IMR-90 (cell line): ENCODE data around the gene TMUB1. TPM values are rescaled to one million over a fixed set of nuclear protein-coding genes. Genes with fewer than 3 reads are reported as not detected.

Source experiments
- ATAC-seq: fragments of 200-7000 bp; cut with Tn5 transposase; 2 replicates; pipeline ENCODE4 v1.9.1; 2020; ENCODE audit warnings: low read depth, mild to moderate bottlenecking, moderate library complexity
- BruUV-seq: library from RNA; stranded (reverse); fragments of 400-500 nt; replicated peaks from 2 replicates; lab custom pipeline; 2021; lab: Mats Ljungman, UMichigan
- CTCF ChIA-PET: fragments of 300-600 bp; formaldehyde crosslinking; extraction: SDS; loops from one replicate; lab custom pipeline; 2021; ENCODE audit warnings: antibody characterized with exemption; lab: Yijun Ruan, JAX
- POLR2A ChIA-PET: fragments of 300-600 bp; sonication (Branson Sonifier 250); formaldehyde crosslinking; loops from one replicate; lab custom pipeline; 2022; ENCODE audit warnings: antibody characterized with exemption; ENCODE audit not compliant: unreplicated experiment; lab: Charles Lee
- DNase-seq: peaks from one replicate; pipeline ENCODE4 v3.0.0; 2013
- H2AFZ ChIP-seq: replicated peaks from 2 replicates; pipeline ENCODE3; 2013; ENCODE audit warnings: low read length, mild to moderate bottlenecking; ENCODE audit not compliant: poor library complexity
- H2AK5ac ChIP-seq: 2 replicates; pipeline ENCODE4 v1.6.1; 2013; ENCODE audit warnings: low read depth, low read length, inconsistent platforms
- H2AK9ac ChIP-seq: replicated peaks from 2 replicates; pipeline ENCODE3; 2013; ENCODE audit warnings: mild to moderate bottlenecking, low read depth, low read length, moderate library complexity; ENCODE audit not compliant: poor library complexity
- H2BK120ac ChIP-seq: 2 replicates; pipeline ENCODE4 v1.6.1; 2013; ENCODE audit warnings: low read depth, low read length, inconsistent platforms
- H2BK15ac ChIP-seq: 3 replicates; pipeline ENCODE4 v1.6.1; 2013; ENCODE audit warnings: low read depth, low read length, inconsistent platforms
- H2BK20ac ChIP-seq: 2 replicates; pipeline ENCODE4 v1.6.1; 2013; ENCODE audit warnings: low read depth, mild to moderate bottlenecking, inconsistent platforms, low read length, moderate library complexity
- H2BK5ac ChIP-seq: 2 replicates; pipeline ENCODE4 v1.6.1; 2013; ENCODE audit warnings: mild to moderate bottlenecking, low read depth, low read length, inconsistent platforms; ENCODE audit not compliant: poor library complexity, severe bottlenecking
- H3K14ac ChIP-seq: replicated peaks from 2 replicates; pipeline ENCODE4 v1.6.1; 2013; ENCODE audit warnings: low read depth, low read length, inconsistent platforms
- H3K18ac ChIP-seq: 2 replicates; pipeline ENCODE4 v1.6.1; 2013; ENCODE audit warnings: low read depth, low read length, control low read depth
- H3K23ac ChIP-seq: 2 replicates; pipeline ENCODE4 v1.6.1; 2013; ENCODE audit warnings: low read depth, low read length, inconsistent platforms
- H3K27ac ChIP-seq: 2 replicates; pipeline ENCODE4 v1.5.1; 2013; ENCODE audit warnings: mild to moderate bottlenecking, control low read depth, low read length; ENCODE audit not compliant: insufficient read depth
- H3K27me3 ChIP-seq: 2 replicates; pipeline ENCODE4 v1.6.1; 2013; ENCODE audit warnings: low read length; ENCODE audit not compliant: control insufficient read depth, insufficient read depth
- H3K36me3 ChIP-seq: 2 replicates; pipeline ENCODE4 v1.6.1; 2013; ENCODE audit warnings: low read length, mixed read lengths; ENCODE audit not compliant: control insufficient read depth, insufficient read depth
- H3K4ac ChIP-seq: 2 replicates; pipeline ENCODE4 v1.6.1; 2013; ENCODE audit warnings: low read depth, low read length, inconsistent platforms
- H3K4me1 ChIP-seq: 2 replicates; pipeline ENCODE4 v1.6.1; 2013; ENCODE audit warnings: low read length, mixed read lengths; ENCODE audit not compliant: control insufficient read depth, insufficient read depth
- H3K4me2 ChIP-seq: 2 replicates; pipeline ENCODE4 v1.6.1; 2013; ENCODE audit warnings: low read depth, mild to moderate bottlenecking, control low read depth, low read length, moderate library complexity
- H3K4me3 ChIP-seq: 2 replicates; pipeline ENCODE4 v1.5.1; 2013; ENCODE audit warnings: low read depth, mild to moderate bottlenecking, control low read depth, low read length, moderate library complexity; ENCODE audit not compliant: insufficient read depth
- H3K56ac ChIP-seq: 2 replicates; pipeline ENCODE4 v1.6.1; 2013; ENCODE audit warnings: low read length, inconsistent platforms; ENCODE audit not compliant: insufficient read depth; ENCODE audit errors: extremely low read depth
- H3K79me1 ChIP-seq, 2 experiments: 2 replicates each; pipeline ENCODE4 v1.6.1; 2013; ENCODE audit warnings: low read length in 2 of 2, inconsistent platforms in 1 of 2, low read depth in 1 of 2
- H3K9ac ChIP-seq: 2 replicates; pipeline ENCODE4 v1.6.1; 2013; ENCODE audit warnings: low read depth, low read length, control low read depth
- H3K9me1 ChIP-seq: 2 replicates; pipeline ENCODE4 v1.6.1; 2013; ENCODE audit warnings: low read length, inconsistent platforms; ENCODE audit not compliant: insufficient read depth
- H3K9me3 ChIP-seq: 2 replicates; pipeline ENCODE4 v1.6.1; 2013; ENCODE audit warnings: low read length; ENCODE audit not compliant: control insufficient read depth, insufficient read depth
- H4K20me1 ChIP-seq: 2 replicates; pipeline ENCODE4 v1.6.1; 2013; ENCODE audit warnings: low read length, inconsistent platforms; ENCODE audit not compliant: insufficient read depth
- H4K5ac ChIP-seq: 2 replicates; pipeline ENCODE4 v1.6.1; 2013; ENCODE audit warnings: mild to moderate bottlenecking, low read depth, low read length, control low read depth
- H4K8ac ChIP-seq, 2 experiments: 2 replicates each; pipeline ENCODE4 v1.6.1; 2013; ENCODE audit warnings: low read depth in 2 of 2, low read length in 2 of 2, control low read depth in 1 of 2, inconsistent platforms in 1 of 2
- H4K91ac ChIP-seq: 2 replicates; pipeline ENCODE4 v1.6.1; 2013; ENCODE audit warnings: low read depth, low read length, inconsistent platforms; ENCODE audit not compliant: insufficient read depth
- BHLHE40 ChIP-seq: fragments of 150-350 bp; IDR thresholded peaks from 2 replicates; pipeline ENCODE4 v1.6.1; 2016; ENCODE audit warnings: mild to moderate bottlenecking, low read depth, low read length
- CHD1 ChIP-seq: IDR thresholded peaks from 2 replicates; pipeline ENCODE4 v1.6.1; 2012; ENCODE audit warnings: low read depth, low read length, improper control_type of control experiment
- ELK1 ChIP-seq: fragments of 150-350 bp; IDR thresholded peaks from 2 replicates; pipeline ENCODE4 v1.6.1; 2016; ENCODE audit warnings: low read depth, mild to moderate bottlenecking, low read length, moderate library complexity, borderline replicate concordance
- FOS ChIP-seq: fragments of 150-350 bp; IDR thresholded peaks from 2 replicates; pipeline ENCODE4 v1.6.1; 2016; ENCODE audit warnings: low read depth, low read length
- MAFK ChIP-seq: IDR thresholded peaks from 2 replicates; pipeline ENCODE4 v1.6.1; 2012; ENCODE audit warnings: low read depth, low read length, improper control_type of control experiment
- MXI1 ChIP-seq: IDR thresholded peaks from 2 replicates; pipeline ENCODE4 v1.6.1; 2012; ENCODE audit warnings: low read depth, mild to moderate bottlenecking, low read length, moderate library complexity, borderline replicate concordance
- POLR2A ChIP-seq: IDR thresholded peaks from 2 replicates; pipeline ENCODE4 v1.6.1; 2012; ENCODE audit warnings: mild to moderate bottlenecking, low read depth, low read length
- RAD21 ChIP-seq: IDR thresholded peaks from 2 replicates; pipeline ENCODE4 v1.6.1; 2012; ENCODE audit warnings: low read length, improper control_type of control experiment
- RCOR1 ChIP-seq: IDR thresholded peaks from 2 replicates; pipeline ENCODE4 v1.6.1; 2012; ENCODE audit warnings: mild to moderate bottlenecking, low read length, improper control_type of control experiment; ENCODE audit not compliant: insufficient replicate concordance
- RFX5 ChIP-seq: IDR thresholded peaks from 2 replicates; pipeline ENCODE4 v1.8.0; 2012; ENCODE audit warnings: low read depth, mild to moderate bottlenecking, low read length, moderate library complexity
- SMC3 ChIP-seq: fragments of 150-350 bp; IDR thresholded peaks from 2 replicates; pipeline ENCODE4 v1.6.1; 2016; ENCODE audit warnings: low read depth, mild to moderate bottlenecking, antibody characterized with exemption, low read length, moderate library complexity
- WGBS, 2 experiments: methylation state at CpG; one replicate each; pipeline versions ENCODE4 v1.1.5 to v1.1.7; 2013; ENCODE audit warnings: missing lambda C conversion rate in 2 of 2; ENCODE audit not compliant: insufficient read length in 1 of 2; ENCODE audit errors: extremely low coverage in 2 of 2; 5-methylcytosine and 5-hydroxymethylcytosine counted together
- dilution Hi-C: fragments of 300-500 bp; cut with HindIII; formaldehyde crosslinking; loops from one replicate; pipeline ENCODE4 v1.14.3; 2018; ENCODE audit warnings: low sequenced_read_pairs; ENCODE audit not compliant: unreplicated experiment
- in situ Hi-C: fragments of 300-500 bp; cut with MboI; formaldehyde crosslinking; loops from 3 replicates; pipeline ENCODE4 v1.14.3; 2019; ENCODE audit warnings: low sequenced_read_pairs, inconsistent platforms, mixed read lengths
- intact Hi-C: fragments of 100-400 bp; cut with micrococcal nuclease; formaldehyde crosslinking; loops from 2 replicates; pipeline ENCODE4 v1.10.0; 2022
- polyA plus RNA-seq, 3 experiments: library from polyadenylated mRNA; depleted of rRNA; stranded (reverse); fragments of >200 nt; gene quantifications; 2 replicates each; pipeline ENCODE4 v1.2.3, GENCODE V29; 2012; ENCODE audit warnings: low replicate concordance in 1 of 3
- total RNA-seq: library from RNA; depleted of rRNA; stranded (reverse); fragments of >200 nt; gene quantifications from 2 replicates; pipeline ENCODE4 v1.2.3, GENCODE V29; 2012
- TF ChIP-seq, protein P1 (sequence below): conservative IDR thresholded peaks from 2 replicates; pipeline ENCODE4 v1.5.1; 2012; ENCODE audit warnings: mild to moderate bottlenecking, low read depth, low read length, improper control_type of control experiment
- TF ChIP-seq, protein P2 (sequence below): fragments of 150-350 bp; IDR thresholded peaks from 2 replicates; pipeline ENCODE4 v1.6.1; 2017; ENCODE audit warnings: mild to moderate bottlenecking, antibody characterized with exemption, low read length, low read depth

TMUB1 gene
- total and polyA plus RNA-seq, 2 of the 4 experiments (the other 2 are of a cell fraction) = 6.8 to 29.8 TPM

GRCh38 chr7:151068069-151068773 lies 15.1 kb downstream of the TMUB1 start:
- Histone ChIP-seq H4K20me1 (peaks cover 14% of the 10 kb centered on the region), H4K5ac (no peak overlapping the region), H3K14ac (no peak overlapping the region; the same call in 1 of the 2 replicates), H3K9me3 (no peaks in the 10 kb centered on the region), H3K4me1 (peaks cover 9% of the 10 kb centered on the region), H3K27ac (peak overlapping the region; percentile 17; the same call in 1 of the 2 replicates), H3K9me1 (peaks cover 4% of the 10 kb centered on the region; the same call in 1 of the 2 replicates), H3K18ac (no peak overlapping the region), H3K9ac (no peak overlapping the region), H4K8ac (0 out of 4 replicates have a peak overlapping the region, but pooled peaks of 1 of the 2 experiments have one; percentile 2), H3K79me1 (peaks cover 13 to 36% of the 10 kb centered on the region in 2 experiments), H2AFZ (no peak overlapping the region), H2AK9ac (no peak overlapping the region), H2BK120ac (no peak overlapping the region), H4K91ac (peak overlapping the region; percentile 17; the same call in 1 of the 2 replicates), H3K27me3 (no peaks in the 10 kb centered on the region), H3K4ac (peak overlapping the region; percentile 11; the same call in 1 of the 2 replicates), H3K4me3 (no peak overlapping the region), H2AK5ac (no peak overlapping the region), H2BK20ac (no peak overlapping the region), H3K36me3 (peaks cover 77% of the 10 kb centered on the region), H2BK15ac (no peak overlapping the region), H3K56ac (no peak overlapping the region), H3K23ac (no peak overlapping the region), H2BK5ac (peak overlapping the region; percentile 23), H3K4me2 (no peak overlapping the region)
- ATAC-seq (peak; percentile 79), DNase-seq (peak; percentile 74)
- CTCF ChIA-PET = no interaction called here
- WGBS, 2 experiments = 69% methylated on average over 2 of the region's 12 CpGs; no CpG with 5 or more reads in 1 of the 2 experiments
- POLR2A ChIA-PET = interaction anchor here (1.1 kb wide), 1 partner anchor 12 kb away, joined by 7 read pairs; the partner anchor contains the start of gene FASTK
- no TSS peak for BruUV-seq
- intact Hi-C loops = loop anchor here (1.0 kb wide), 1 partner anchor 9 kb away; the partner anchor contains the start of gene SLC4A2
- dilution Hi-C loops = no loop called here
- in situ Hi-C loops = no loop called here
- TF ChIP-seq RFX5 = no peak
- TF ChIP-seq ELK1 = no peak
- TF ChIP-seq, protein P1, sequence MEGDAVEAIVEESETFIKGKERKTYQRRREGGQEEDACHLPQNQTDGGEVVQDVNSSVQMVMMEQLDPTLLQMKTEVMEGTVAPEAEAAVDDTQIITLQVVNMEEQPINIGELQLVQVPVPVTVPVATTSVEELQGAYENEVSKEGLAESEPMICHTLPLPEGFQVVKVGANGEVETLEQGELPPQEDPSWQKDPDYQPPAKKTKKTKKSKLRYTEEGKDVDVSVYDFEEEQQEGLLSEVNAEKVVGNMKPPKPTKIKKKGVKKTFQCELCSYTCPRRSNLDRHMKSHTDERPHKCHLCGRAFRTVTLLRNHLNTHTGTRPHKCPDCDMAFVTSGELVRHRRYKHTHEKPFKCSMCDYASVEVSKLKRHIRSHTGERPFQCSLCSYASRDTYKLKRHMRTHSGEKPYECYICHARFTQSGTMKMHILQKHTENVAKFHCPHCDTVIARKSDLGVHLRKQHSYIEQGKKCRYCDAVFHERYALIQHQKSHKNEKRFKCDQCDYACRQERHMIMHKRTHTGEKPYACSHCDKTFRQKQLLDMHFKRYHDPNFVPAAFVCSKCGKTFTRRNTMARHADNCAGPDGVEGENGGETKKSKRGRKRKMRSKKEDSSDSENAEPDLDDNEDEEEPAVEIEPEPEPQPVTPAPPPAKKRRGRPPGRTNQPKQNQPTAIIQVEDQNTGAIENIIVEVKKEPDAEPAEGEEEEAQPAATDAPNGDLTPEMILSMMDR = no peak
- TF ChIP-seq, protein P2, sequence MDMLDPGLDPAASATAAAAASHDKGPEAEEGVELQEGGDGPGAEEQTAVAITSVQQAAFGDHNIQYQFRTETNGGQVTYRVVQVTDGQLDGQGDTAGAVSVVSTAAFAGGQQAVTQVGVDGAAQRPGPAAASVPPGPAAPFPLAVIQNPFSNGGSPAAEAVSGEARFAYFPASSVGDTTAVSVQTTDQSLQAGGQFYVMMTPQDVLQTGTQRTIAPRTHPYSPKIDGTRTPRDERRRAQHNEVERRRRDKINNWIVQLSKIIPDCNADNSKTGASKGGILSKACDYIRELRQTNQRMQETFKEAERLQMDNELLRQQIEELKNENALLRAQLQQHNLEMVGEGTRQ = no peak
- TF ChIP-seq SMC3 = no peak
- no peak for TF ChIP-seq MAFK
- TF ChIP-seq RCOR1 = no peak
- TF ChIP-seq BHLHE40 = no peak
- no peak for TF ChIP-seq FOS
- no peak for TF ChIP-seq POLR2A
- no peak for TF ChIP-seq RAD21
- no peak for TF ChIP-seq MXI1
- no peak for TF ChIP-seq CHD1
